HepG2 (cell line): ENCODE results near the gene TTC6. TPM values are rescaled to one million over a fixed set of nuclear protein-coding genes. Genes with fewer than 3 reads are reported as not detected.

ENCODE experiments used
- DNMT3B ChIP-seq: conservative IDR thresholded peaks from 2 replicates; pipeline ENCODE4 v1.6.1; 2016; ENCODE audit warnings: missing biosample characterization, control low read depth
- DR1 ChIP-seq: sonication (generic); formaldehyde crosslinking; IDR thresholded peaks from 2 replicates; pipeline ENCODE4 v1.8.0; 2021; ENCODE audit warnings: mild to moderate bottlenecking, missing genetic modification reagents, inconsistent platforms
- HMG20A ChIP-seq: IDR thresholded peaks from 2 replicates; pipeline ENCODE4 v1.6.1; 2016; ENCODE audit warnings: borderline replicate concordance
- HNRNPH1 ChIP-seq: fragments of 200-400 bp; formaldehyde crosslinking; optimal IDR thresholded peaks from 2 replicates; pipeline ENCODE3; 2017; ENCODE audit warnings: mild to moderate bottlenecking, low read depth, low read length
- NFYC ChIP-seq: IDR thresholded peaks from 2 replicates; pipeline ENCODE4 v1.6.1; 2016; ENCODE audit warnings: missing genetic modification reagents, missing compliant biosample characterization
- NR2F6 ChIP-seq, 2 experiments: IDR thresholded peaks; 2 replicates each; pipeline ENCODE4 v1.6.1; 2016; ENCODE audit warnings: antibody characterized with exemption in 1 of 2, mild to moderate bottlenecking in 1 of 2
- RBM39 ChIP-seq: fragments of 200-400 bp; formaldehyde crosslinking; IDR thresholded peaks from one replicate; pipeline ENCODE4 v1.6.1; 2018; ENCODE audit warnings: antibody characterized with exemption, mild to moderate bottlenecking, low read depth, low read length; ENCODE audit not compliant: poor library complexity, severe bottlenecking
- RELA ChIP-seq: sonication (generic); formaldehyde crosslinking; IDR thresholded peaks from 2 replicates; pipeline ENCODE4 v1.4.0; 2020; ENCODE audit warnings: missing genetic modification reagents
- RFXANK ChIP-seq: IDR thresholded peaks from 2 replicates; pipeline ENCODE4 v1.6.1; 2016
- SMAD1 ChIP-seq: sonication (generic); formaldehyde crosslinking; IDR thresholded peaks from 2 replicates; pipeline ENCODE4 v1.4.0; 2020; ENCODE audit warnings: missing genetic modification reagents, low read depth, mild to moderate bottlenecking, borderline replicate concordance
- TAF1 ChIP-seq: sonication (generic); formaldehyde crosslinking; IDR thresholded peaks from 2 replicates; pipeline ENCODE4 v1.4.0; 2020; ENCODE audit warnings: missing genetic modification reagents
- ZNF367 ChIP-seq: sonication (generic); formaldehyde crosslinking; IDR thresholded peaks from 2 replicates; pipeline ENCODE4 v1.4.0; 2020; ENCODE audit warnings: missing genetic modification reagents, borderline replicate concordance
- ZNF382 ChIP-seq: sonication (generic); formaldehyde crosslinking; IDR thresholded peaks from 2 replicates; pipeline ENCODE4 v1.5.0; 2020; ENCODE audit warnings: missing genetic modification reagents, mild to moderate bottlenecking, borderline replicate concordance
- ZNF572 ChIP-seq: sonication (generic); formaldehyde crosslinking; IDR thresholded peaks from 2 replicates; pipeline ENCODE4 v1.5.1; 2020; ENCODE audit warnings: mild to moderate bottlenecking, missing genetic modification reagents
- ZNF605 ChIP-seq: sonication (generic); formaldehyde crosslinking; IDR thresholded peaks from 2 replicates; pipeline ENCODE4 v1.8.0; 2022; ENCODE audit warnings: mild to moderate bottlenecking, missing genetic modification reagents
- ZNF652 ChIP-seq: IDR thresholded peaks from 2 replicates; pipeline ENCODE4 v1.6.1; 2016; ENCODE audit warnings: low read depth, borderline replicate concordance
- ZNF670 ChIP-seq: sonication (generic); formaldehyde crosslinking; IDR thresholded peaks from 2 replicates; pipeline ENCODE4 v1.8.0; 2022; ENCODE audit warnings: mild to moderate bottlenecking, missing genetic modification reagents, borderline replicate concordance
- ZNF816 ChIP-seq: sonication (generic); formaldehyde crosslinking; IDR thresholded peaks from 2 replicates; pipeline ENCODE4 v1.8.0; 2022; ENCODE audit warnings: missing genetic modification reagents, mild to moderate bottlenecking, borderline replicate concordance
- polyA plus RNA-seq, 8 experiments: library from polyadenylated mRNA; depleted of rRNA in 3 of 8; stranded (reverse) in 7 of 8; unstranded in 1 of 8; fragments of >200 nt; fragmentation: Illumina TruSeq in 4 of 8; extraction: Trizol in 4 of 8; gene quantifications; 2 replicates each; pipeline versions ENCODE4 v1.2.1 to v1.2.3, GENCODE V29; 2011 to 2016; ENCODE audit warnings: low read depth in 4 of 8, missing spikeins in 1 of 8, mixed read lengths in 1 of 8; ENCODE audit not compliant: insufficient read depth in 1 of 8
- total RNA-seq, 5 experiments: library from RNA; depleted of rRNA; stranded (reverse); fragments of >200 nt; fragmentation: Illumina TruSeq; extraction: Trizol; gene quantifications; 2 replicates each; pipeline ENCODE4 v1.2.3, GENCODE V29; 2016; ENCODE audit warnings: low read depth in 1 of 5
- TF ChIP-seq, protein P1 (sequence below): sonication (generic); formaldehyde crosslinking; IDR thresholded peaks from 2 replicates; pipeline ENCODE4 v1.4.0; 2020; ENCODE audit warnings: mild to moderate bottlenecking, missing genetic modification reagents
- TF ChIP-seq, protein P2 (sequence below), 2 experiments: sonication (generic) in 1 of 2; formaldehyde crosslinking in 1 of 2; IDR thresholded peaks; 2 replicates each; pipeline versions ENCODE4 v1.4.0 to v1.6.1; 2016 to 2020; ENCODE audit warnings: borderline replicate concordance in 1 of 2, low read depth in 1 of 2, mild to moderate bottlenecking in 1 of 2, missing genetic modification reagents in 1 of 2
- TF ChIP-seq, protein P3 (sequence below): sonication (generic); formaldehyde crosslinking; IDR thresholded peaks from 2 replicates; pipeline ENCODE4 v1.9.0; 2022; ENCODE audit warnings: low read depth, missing genetic modification reagents
- TF ChIP-seq, protein P4 (sequence below): sonication (generic); formaldehyde crosslinking; IDR thresholded peaks from 2 replicates; pipeline ENCODE4 v1.4.0; 2020; ENCODE audit warnings: missing genetic modification reagents

Gene TTC6
- total and polyA plus RNA-seq, 2 of the 13 experiments (the other 11 are each of a cell fraction or from before 2014, with no cell fraction given) = 9.3 to 27.4 TPM

- 0 out of 2 replicates have a peak, but pooled peaks have one; percentile 57 for TF ChIP-seq SMAD1 (CRISPR knock-in tag)
- TF ChIP-seq, protein P1, sequence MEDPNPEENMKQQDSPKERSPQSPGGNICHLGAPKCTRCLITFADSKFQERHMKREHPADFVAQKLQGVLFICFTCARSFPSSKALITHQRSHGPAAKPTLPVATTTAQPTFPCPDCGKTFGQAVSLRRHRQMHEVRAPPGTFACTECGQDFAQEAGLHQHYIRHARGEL = peak; percentile 86; the same call in 1 of the 2 replicates
- TF ChIP-seq ZNF670 (CRISPR knock-in tag) = peak; percentile 76; the same call in 1 of the 2 replicates
- no peak for TF ChIP-seq ZNF382 (CRISPR knock-in tag)
- TF ChIP-seq NR2F6 (IDR thresholded peaks at IDR 0.05) = no peak
- TF ChIP-seq NR2F6 (CRISPR knock-in tag; IDR thresholded peaks at IDR 0.05) = peak; percentile 7; the same call in 1 of the 2 replicates
- peak; percentile 85; the same call in 1 of the 2 replicates for TF ChIP-seq RELA (CRISPR knock-in tag)
- TF ChIP-seq HNRNPH1 = no peak
- peak; percentile 29 for TF ChIP-seq TAF1
- TF ChIP-seq, protein P2, sequence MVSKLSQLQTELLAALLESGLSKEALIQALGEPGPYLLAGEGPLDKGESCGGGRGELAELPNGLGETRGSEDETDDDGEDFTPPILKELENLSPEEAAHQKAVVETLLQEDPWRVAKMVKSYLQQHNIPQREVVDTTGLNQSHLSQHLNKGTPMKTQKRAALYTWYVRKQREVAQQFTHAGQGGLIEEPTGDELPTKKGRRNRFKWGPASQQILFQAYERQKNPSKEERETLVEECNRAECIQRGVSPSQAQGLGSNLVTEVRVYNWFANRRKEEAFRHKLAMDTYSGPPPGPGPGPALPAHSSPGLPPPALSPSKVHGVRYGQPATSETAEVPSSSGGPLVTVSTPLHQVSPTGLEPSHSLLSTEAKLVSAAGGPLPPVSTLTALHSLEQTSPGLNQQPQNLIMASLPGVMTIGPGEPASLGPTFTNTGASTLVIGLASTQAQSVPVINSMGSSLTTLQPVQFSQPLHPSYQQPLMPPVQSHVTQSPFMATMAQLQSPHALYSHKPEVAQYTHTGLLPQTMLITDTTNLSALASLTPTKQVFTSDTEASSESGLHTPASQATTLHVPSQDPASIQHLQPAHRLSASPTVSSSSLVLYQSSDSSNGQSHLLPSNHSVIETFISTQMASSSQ (IDR thresholded peaks at IDR 0.05; ENCODE audit: low read depth) = no peak
- TF ChIP-seq, protein P2 (CRISPR knock-in tag; IDR thresholded peaks at IDR 0.05; ENCODE audit: borderline replicate concordance) = 0 out of 2 replicates have a peak, but pooled peaks have one; percentile 14
- no peak for TF ChIP-seq RBM39
- TF ChIP-seq, protein P3, sequence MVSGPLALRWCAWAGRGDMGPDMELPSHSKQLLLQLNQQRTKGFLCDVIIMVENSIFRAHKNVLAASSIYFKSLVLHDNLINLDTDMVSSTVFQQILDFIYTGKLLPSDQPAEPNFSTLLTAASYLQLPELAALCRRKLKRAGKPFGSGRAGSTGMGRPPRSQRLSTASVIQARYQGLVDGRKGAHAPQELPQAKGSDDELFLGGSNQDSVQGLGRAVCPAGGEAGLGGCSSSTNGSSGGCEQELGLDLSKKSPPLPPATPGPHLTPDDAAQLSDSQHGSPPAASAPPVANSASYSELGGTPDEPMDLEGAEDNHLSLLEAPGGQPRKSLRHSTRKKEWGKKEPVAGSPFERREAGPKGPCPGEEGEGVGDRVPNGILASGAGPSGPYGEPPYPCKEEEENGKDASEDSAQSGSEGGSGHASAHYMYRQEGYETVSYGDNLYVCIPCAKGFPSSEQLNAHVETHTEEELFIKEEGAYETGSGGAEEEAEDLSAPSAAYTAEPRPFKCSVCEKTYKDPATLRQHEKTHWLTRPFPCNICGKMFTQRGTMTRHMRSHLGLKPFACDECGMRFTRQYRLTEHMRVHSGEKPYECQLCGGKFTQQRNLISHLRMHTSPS (CRISPR knock-in tag) = peak; percentile 14; the same call in 1 of the 2 replicates
- TF ChIP-seq ZNF367 (CRISPR knock-in tag) = no peak
- peak; percentile 82; the same call in 1 of the 2 replicates for TF ChIP-seq DNMT3B (CRISPR knock-in tag)
- TF ChIP-seq HMG20A (CRISPR knock-in tag) = no peak
- no peak; the same call in 1 of the 2 replicates for TF ChIP-seq NFYC (CRISPR knock-in tag)
- TF ChIP-seq ZNF652 = peak; percentile 23; the same call in 1 of the 2 replicates
- TF ChIP-seq DR1 (CRISPR knock-in tag) = no peak
- TF ChIP-seq ZNF605 (CRISPR knock-in tag) = peak; percentile 76; the same call in 1 of the 2 replicates
- TF ChIP-seq ZNF816 (CRISPR knock-in tag) = peak; percentile 87; the same call in 1 of the 2 replicates
- TF ChIP-seq ZNF572 = no peak
- 0 out of 2 replicates have a peak, but pooled peaks have one; percentile 25 for TF ChIP-seq RFXANK (CRISPR knock-in tag)
- TF ChIP-seq, protein P4, sequence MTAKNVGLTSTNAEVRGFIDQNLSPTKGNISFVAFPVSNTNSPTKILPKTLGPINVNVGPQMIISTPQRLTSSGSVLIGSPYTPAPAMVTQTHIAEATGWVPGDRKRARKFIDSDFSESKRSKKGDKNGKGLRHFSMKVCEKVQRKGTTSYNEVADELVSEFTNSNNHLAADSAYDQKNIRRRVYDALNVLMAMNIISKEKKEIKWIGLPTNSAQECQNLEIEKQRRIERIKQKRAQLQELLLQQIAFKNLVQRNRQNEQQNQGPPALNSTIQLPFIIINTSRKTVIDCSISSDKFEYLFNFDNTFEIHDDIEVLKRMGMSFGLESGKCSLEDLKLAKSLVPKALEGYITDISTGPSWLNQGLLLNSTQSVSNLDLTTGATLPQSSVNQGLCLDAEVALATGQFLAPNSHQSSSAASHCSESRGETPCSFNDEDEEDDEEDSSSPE (CRISPR knock-in tag) = peak; percentile 57; the same call in 1 of the 2 replicates
Observed at GRCh38 chr14:37594238-37594970, 1.0 kb upstream of the TTC6 start (continued).
